H9 (cell line): ENCODE data around the gene FAM3B. TPM values are rescaled to one million over a fixed set of nuclear protein-coding genes. Genes with fewer than 3 reads are reported as not detected.

Source experiments
- DNase-seq: peaks from one replicate; pipeline ENCODE4 v3.0.0-alpha.2; 2017
- H2AFZ ChIP-seq: one replicate; pipeline ENCODE4 v1.6.1; 2013; ENCODE audit warnings: mild to moderate bottlenecking, low read length, control low read depth, moderate library complexity
- H2AK5ac ChIP-seq: 2 replicates; pipeline ENCODE4 v1.6.1; 2013; ENCODE audit warnings: low read length, control low read depth, mixed read lengths; ENCODE audit not compliant: insufficient read length
- H2BK120ac ChIP-seq: one replicate; pipeline ENCODE4 v1.6.1; 2013; ENCODE audit warnings: low read depth, mild to moderate bottlenecking, low read length, control low read depth, inconsistent platforms; ENCODE audit not compliant: poor library complexity, severe bottlenecking
- H2BK12ac ChIP-seq: 2 replicates; pipeline ENCODE4 v1.6.1; 2013; ENCODE audit warnings: low read length, control low read depth, mixed read lengths, low read depth; ENCODE audit not compliant: insufficient read length
- H2BK15ac ChIP-seq: 2 replicates; pipeline ENCODE4 v1.6.1; 2013; ENCODE audit warnings: low read depth, low read length, control low read depth
- H2BK20ac ChIP-seq: one replicate; pipeline ENCODE4 v1.6.1; 2013; ENCODE audit warnings: low read depth, mild to moderate bottlenecking, low read length, control low read depth, inconsistent platforms; ENCODE audit not compliant: poor library complexity, severe bottlenecking
- H2BK5ac ChIP-seq: 2 replicates; pipeline ENCODE4 v1.6.1; 2013; ENCODE audit warnings: low read length, control low read depth, mixed read lengths; ENCODE audit not compliant: insufficient read length
- H3K14ac ChIP-seq: 2 replicates; pipeline ENCODE4 v1.6.1; 2013; ENCODE audit warnings: low read length, control low read depth; ENCODE audit not compliant: insufficient read depth
- H3K18ac ChIP-seq: 2 replicates; pipeline ENCODE4 v1.6.1; 2013; ENCODE audit warnings: low read depth, mild to moderate bottlenecking, mixed read lengths, low read length, control low read depth; ENCODE audit not compliant: insufficient read length
- H3K23ac ChIP-seq: 2 replicates; pipeline ENCODE4 v1.6.1; 2013; ENCODE audit warnings: low read length, control low read depth, mixed read lengths, low read depth; ENCODE audit not compliant: insufficient read length
- H3K23me2 ChIP-seq: 2 replicates; pipeline ENCODE4 v1.6.1; 2013; ENCODE audit warnings: low read depth, mild to moderate bottlenecking, mixed read lengths, low read length, control low read depth; ENCODE audit not compliant: insufficient read length, poor library complexity, severe bottlenecking
- H3K27ac ChIP-seq: 2 replicates; pipeline ENCODE4 v1.5.1; 2013; ENCODE audit warnings: low read length, control low read depth, mixed read lengths, low read depth; ENCODE audit not compliant: insufficient read length
- H3K27me3 ChIP-seq: 2 replicates; pipeline ENCODE4 v1.6.1; 2013; ENCODE audit warnings: low read length, control low read depth, inconsistent platforms; ENCODE audit not compliant: insufficient read depth
- H3K4ac ChIP-seq: 2 replicates; pipeline ENCODE4 v1.6.1; 2013; ENCODE audit warnings: low read depth, mild to moderate bottlenecking, control low read depth, inconsistent platforms, low read length, moderate library complexity
- H3K4me1 ChIP-seq: 2 replicates; pipeline ENCODE4 v1.6.1; 2013; ENCODE audit warnings: low read length, control low read depth, inconsistent platforms; ENCODE audit not compliant: insufficient read depth
- H3K4me2 ChIP-seq: 2 replicates; pipeline ENCODE4 v1.6.1; 2013; ENCODE audit warnings: low read length, control low read depth, mixed read lengths; ENCODE audit not compliant: insufficient read length, insufficient read depth
- H3K56ac ChIP-seq: 2 replicates; pipeline ENCODE4 v1.6.1; 2013; ENCODE audit warnings: low read depth, mild to moderate bottlenecking, mixed read lengths, low read length, control low read depth; ENCODE audit not compliant: insufficient read length
- H3K79me1 ChIP-seq: 2 replicates; pipeline ENCODE4 v1.6.1; 2013; ENCODE audit warnings: low read depth, mild to moderate bottlenecking, moderate library complexity, low read length, control low read depth, inconsistent platforms; ENCODE audit not compliant: insufficient read depth, poor library complexity, severe bottlenecking
- H3K79me2 ChIP-seq: 2 replicates; pipeline ENCODE4 v1.6.1; 2013; ENCODE audit warnings: low read length, control low read depth, inconsistent platforms; ENCODE audit not compliant: insufficient read depth
- H3K9ac ChIP-seq: 2 replicates; pipeline ENCODE4 v1.6.1; 2013; ENCODE audit warnings: low read length, control low read depth, mixed read lengths; ENCODE audit not compliant: insufficient read length; ENCODE audit errors: extremely low read depth
- H3K9me3 ChIP-seq: one replicate; pipeline ENCODE4 v1.6.1; 2013; ENCODE audit warnings: low read depth, low read length, inconsistent platforms; ENCODE audit not compliant: control insufficient read depth
- H3T11ph ChIP-seq: one replicate; pipeline ENCODE4 v1.6.1; 2013; ENCODE audit warnings: mild to moderate bottlenecking, low read length, control low read depth, inconsistent platforms
- H4K20me1 ChIP-seq: one replicate; pipeline ENCODE4 v1.6.1; 2013; ENCODE audit not compliant: control insufficient read depth, insufficient read length, insufficient read depth
- H4K5ac ChIP-seq: 2 replicates; pipeline ENCODE4 v1.6.1; 2013; ENCODE audit warnings: low read depth, mild to moderate bottlenecking, mixed read lengths, low read length, control low read depth; ENCODE audit not compliant: insufficient read length
- H4K8ac ChIP-seq: replicated peaks from 2 replicates; pipeline ENCODE4 v1.6.1; 2013; ENCODE audit warnings: low read length, control low read depth, mixed read lengths, low read depth; ENCODE audit not compliant: insufficient read length
- H4K91ac ChIP-seq: 2 replicates; pipeline ENCODE4 v1.6.1; 2013; ENCODE audit warnings: low read depth, mild to moderate bottlenecking, moderate library complexity, mixed read lengths, low read length, control low read depth; ENCODE audit not compliant: insufficient read length
- H3K27ac Mint-ChIP-seq, 3 experiments: 2 replicates in 2 of 3; 3 replicates in 1 of 3; pipeline ENCODE4 v1.8.0; 2020 to 2021; ENCODE audit warnings: mixed read lengths in 3 of 3, mild to moderate bottlenecking in 1 of 3, moderate library complexity in 1 of 3
- H3K27me3 Mint-ChIP-seq: 2 replicates; pipeline ENCODE4 v1.8.0; 2021; ENCODE audit warnings: low read depth, mild to moderate bottlenecking, moderate library complexity, mixed read lengths
- H3K36me3 Mint-ChIP-seq, 3 experiments: 2 replicates in 2 of 3; 3 replicates in 1 of 3; pipeline ENCODE4 v1.8.0; 2020 to 2021; ENCODE audit warnings: low read depth in 3 of 3, mixed read lengths in 3 of 3; ENCODE audit not compliant: insufficient read depth in 1 of 3
- H3K4me1 Mint-ChIP-seq, 2 experiments: 2 replicates each; pipeline ENCODE4 v1.8.0; 2020; ENCODE audit warnings: mixed read lengths in 2 of 2
- H3K4me3 Mint-ChIP-seq, 2 experiments: 2 replicates in 1 of 2; 3 replicates in 1 of 2; pipeline ENCODE4 v1.8.0; 2020 to 2021; ENCODE audit warnings: mild to moderate bottlenecking in 2 of 2, mixed read lengths in 2 of 2, moderate library complexity in 1 of 2
- H3K9me3 Mint-ChIP-seq, 2 experiments: 2 replicates in 1 of 2; 3 replicates in 1 of 2; pipeline ENCODE4 v1.8.0; 2020; ENCODE audit warnings: mild to moderate bottlenecking in 2 of 2, mixed read lengths in 2 of 2, moderate library complexity in 1 of 2
- CTCF ChIP-seq: fragments of 200-600 bp; sonication (generic); conservative IDR thresholded peaks from 3 replicates; pipeline ENCODE4 v1.8.0; 2021; ENCODE audit warnings: antibody characterized with exemption, mild to moderate bottlenecking
- WGBS: extraction: QIAGEN DNeasy Blood & Tissue Kit; methylation state at CpG from one replicate; pipeline ENCODE4 v1.1.7; 2013; ENCODE audit warnings: missing lambda C conversion rate, low lambda C conversion rate, mixed read lengths; ENCODE audit not compliant: insufficient read length; ENCODE audit errors: extremely low coverage; 5-methylcytosine and 5-hydroxymethylcytosine counted together
- total RNA-seq: library from RNA; stranded (reverse); gene quantifications from 2 replicates; pipeline ENCODE4 v1.2.1, GENCODE V29; 2021

Gene FAM3B
- total RNA-seq, 1 experiment from 2014 or later: 5.0 TPM

GRCh38 chr21:41399246-41399800 is 82.7 kb downstream of the FAM3B start:
- Histone ChIP-seq H3K18ac (no peak overlapping the region), H3K27me3 (no peaks in the 10 kb centered on the region), H3K56ac (no peak overlapping the region), H2BK20ac (no peak overlapping the region), H3K4me2 (no peak overlapping the region), H2BK15ac (no peak overlapping the region), H3K23ac (no peak overlapping the region), H3K14ac (no peak overlapping the region), H3T11ph (no peak overlapping the region), H2BK12ac (no peak overlapping the region), H3K27ac (no peak overlapping the region), H3K9me3 (no peaks in the 10 kb centered on the region), H3K9ac (no peak overlapping the region), H3K4ac (no peak overlapping the region), H3K23me2 (no peaks in the 10 kb centered on the region), H4K8ac (no peak overlapping the region), H2BK120ac (no peak overlapping the region), H3K4me1 (peaks cover 3% of the 10 kb centered on the region; the same call in 1 of the 2 replicates), H2AFZ (no peak overlapping the region), H2AK5ac (no peak overlapping the region), H4K5ac (no peak overlapping the region), H3K79me1 (no peaks in the 10 kb centered on the region), H2BK5ac (no peak overlapping the region), H3K79me2 (no peaks in the 10 kb centered on the region), H4K20me1 (no peaks in the 10 kb centered on the region), H4K91ac (no peak overlapping the region)
- H3K36me3 Mint-ChIP-seq: peaks cover 0 to 11% (median 0%) of the 10 kb centered on the region in 3 experiments; a peak in 2 of 7 replicates
- WGBS: no CpG with 5 or more reads among the region's 7 CpGs
- peaks cover 2% of the 10 kb centered on the region for H3K27me3 Mint-ChIP-seq
- TF ChIP-seq CTCF: no peak
- peaks cover 13 to 14% of the 10 kb centered on the region in 2 experiments for H3K4me1 Mint-ChIP-seq
- H3K27ac Mint-ChIP-seq: no peak overlapping the region
- H3K4me3 Mint-ChIP-seq: no peak overlapping the region
- no peaks in the 10 kb centered on the region; a peak in 1 of 5 replicates for H3K9me3 Mint-ChIP-seq
- DNase-seq: peak; percentile 11
